HG02588 (cell line): ENCODE data around the gene PSRC1.

ENCODE experiments used
- ATAC-seq: cut with Tn5 transposase; IDR thresholded peaks from one replicate; pipeline ENCODE4 v1.9.1; 2021; ENCODE audit warnings: mild to moderate bottlenecking, moderate library complexity; ENCODE audit not compliant: unreplicated experiment

PSRC1 gene

DNA sequence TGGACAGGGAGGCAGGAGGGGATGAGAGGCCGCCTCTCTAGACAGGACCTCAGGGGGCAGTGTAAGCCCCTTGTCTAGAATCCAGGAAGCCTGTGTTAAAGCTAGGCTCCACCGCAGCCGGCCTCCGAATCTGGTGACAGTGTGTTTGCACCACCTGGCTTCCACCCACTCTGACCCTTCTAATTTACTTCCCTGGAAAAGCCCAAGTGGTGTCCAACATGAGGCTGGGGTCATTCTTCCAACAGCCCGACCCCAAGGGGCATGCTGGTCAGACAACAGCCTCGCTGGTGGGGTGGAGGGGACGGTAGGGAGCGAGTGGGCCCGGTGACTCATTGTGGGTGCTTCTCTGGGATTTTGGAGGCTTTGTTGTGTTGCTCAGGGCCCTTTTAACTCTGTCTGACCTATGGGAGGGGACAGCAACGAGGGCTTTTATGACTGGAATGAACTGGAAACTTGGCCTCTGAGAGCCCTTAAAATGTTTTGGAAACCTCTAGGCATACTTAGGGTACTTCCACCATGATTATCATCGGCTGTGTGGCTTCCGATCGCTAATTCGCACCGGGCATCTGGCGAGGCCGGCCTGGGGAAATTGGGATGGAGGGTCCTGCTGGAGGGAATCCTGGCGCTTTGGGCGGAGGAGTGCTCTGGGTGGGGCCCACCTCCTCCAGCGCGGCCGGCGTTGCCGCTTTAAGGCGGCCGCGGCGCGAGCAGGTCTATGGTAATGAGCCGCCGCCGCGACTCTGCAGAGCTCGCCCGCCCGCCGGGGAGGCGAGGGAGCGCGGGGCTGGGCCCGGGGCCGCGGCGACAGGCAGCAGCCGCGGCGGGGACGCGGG is 33.9 kb downstream of the PSRC1 start, which contains the start of gene CELSR2:
Gene CELSR2, plus strand, starts transcription at position 743 of the 833 bp plus-strand sequence. CDS start 541 bp downstream, outside the sequence.
- ATAC-seq, result peak; percentile 81

DNA sequence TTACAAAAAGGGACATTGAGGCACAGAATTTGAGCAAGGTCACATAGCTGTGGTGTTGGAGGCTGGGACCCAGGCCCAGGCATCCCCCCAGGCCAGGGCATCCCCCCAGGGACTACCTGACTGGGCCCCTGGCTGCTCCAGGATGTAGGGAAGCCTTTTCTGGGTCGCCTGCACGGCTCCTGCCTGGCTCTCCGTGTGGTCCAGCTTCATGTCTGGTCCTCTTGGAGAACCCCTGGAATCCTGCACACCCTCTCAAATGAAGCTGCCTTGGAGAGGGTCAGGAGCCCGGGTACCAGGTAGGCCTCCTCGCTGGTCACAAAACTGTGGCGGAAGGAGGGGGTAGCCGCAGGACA is 34.5 kb downstream of the PSRC1 start:
- no peak for ATAC-seq

DNA sequence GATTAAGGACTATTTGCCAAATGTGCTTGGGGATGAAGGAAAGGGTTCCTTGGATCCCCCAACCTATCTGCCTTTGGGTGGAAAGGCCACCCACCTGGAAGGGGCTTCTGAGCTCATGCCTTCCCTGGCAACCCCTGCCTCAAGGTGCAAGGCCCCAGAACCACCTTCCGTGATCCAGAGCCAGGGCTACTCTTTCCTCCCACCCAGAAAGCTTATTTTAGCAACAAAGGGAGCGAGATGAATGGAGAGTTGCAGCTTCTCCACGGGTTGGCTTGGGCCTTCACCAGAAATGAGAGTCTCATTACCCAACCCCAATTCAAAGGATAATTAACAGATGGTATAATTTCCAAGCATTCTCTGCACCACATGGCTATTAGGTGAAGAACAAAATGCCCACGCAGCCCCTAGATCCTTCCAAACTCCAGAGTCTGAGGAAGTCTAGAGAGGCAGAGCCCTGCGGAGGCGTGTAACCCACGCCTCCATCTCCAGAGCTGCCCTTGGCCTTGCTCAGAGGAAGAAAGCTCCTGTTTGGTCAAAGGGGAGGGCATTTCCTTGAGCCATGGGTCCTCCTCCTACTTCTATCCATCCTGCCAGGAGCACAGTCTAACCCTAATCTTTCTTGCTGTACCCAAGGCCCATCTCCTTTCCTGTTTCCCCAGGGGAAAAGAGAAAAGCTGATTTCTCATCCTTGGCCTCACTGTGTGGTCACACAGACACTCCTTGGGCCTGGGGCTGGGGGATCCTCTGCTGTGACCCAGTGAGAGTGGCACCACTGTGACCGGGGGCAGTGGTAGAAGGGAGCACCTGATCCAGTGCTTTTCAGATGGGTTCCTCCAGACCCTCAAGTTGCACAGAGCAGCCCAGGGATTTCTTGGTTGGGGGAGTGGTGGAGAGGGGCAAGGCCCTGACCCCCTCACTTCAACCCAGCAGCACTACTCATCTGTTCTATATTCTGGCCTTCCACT is 35.3 kb downstream of the PSRC1 start:
- ATAC-seq, result no peak

DNA sequence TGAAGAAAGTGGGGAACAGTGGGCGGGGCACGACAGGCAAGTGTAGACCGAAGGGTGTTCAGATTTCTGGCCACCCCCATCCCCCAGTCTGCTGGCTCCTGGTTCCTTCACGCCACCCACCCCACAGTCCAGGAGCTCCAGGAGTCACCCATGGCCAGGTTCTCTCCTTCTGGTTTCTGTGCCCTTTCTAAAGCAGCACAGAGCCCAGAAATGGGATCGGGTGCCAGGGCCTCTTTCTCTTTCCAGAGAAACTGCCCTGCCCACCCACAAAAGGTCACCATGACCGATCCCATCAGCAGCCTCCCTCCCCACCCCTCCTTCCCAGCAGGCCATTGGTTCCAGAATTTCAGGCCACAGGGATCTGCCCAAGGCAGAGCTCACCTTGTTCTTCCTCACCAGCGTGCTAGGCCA is 36.8 kb downstream of the PSRC1 start:
- no peak for ATAC-seq

DNA sequence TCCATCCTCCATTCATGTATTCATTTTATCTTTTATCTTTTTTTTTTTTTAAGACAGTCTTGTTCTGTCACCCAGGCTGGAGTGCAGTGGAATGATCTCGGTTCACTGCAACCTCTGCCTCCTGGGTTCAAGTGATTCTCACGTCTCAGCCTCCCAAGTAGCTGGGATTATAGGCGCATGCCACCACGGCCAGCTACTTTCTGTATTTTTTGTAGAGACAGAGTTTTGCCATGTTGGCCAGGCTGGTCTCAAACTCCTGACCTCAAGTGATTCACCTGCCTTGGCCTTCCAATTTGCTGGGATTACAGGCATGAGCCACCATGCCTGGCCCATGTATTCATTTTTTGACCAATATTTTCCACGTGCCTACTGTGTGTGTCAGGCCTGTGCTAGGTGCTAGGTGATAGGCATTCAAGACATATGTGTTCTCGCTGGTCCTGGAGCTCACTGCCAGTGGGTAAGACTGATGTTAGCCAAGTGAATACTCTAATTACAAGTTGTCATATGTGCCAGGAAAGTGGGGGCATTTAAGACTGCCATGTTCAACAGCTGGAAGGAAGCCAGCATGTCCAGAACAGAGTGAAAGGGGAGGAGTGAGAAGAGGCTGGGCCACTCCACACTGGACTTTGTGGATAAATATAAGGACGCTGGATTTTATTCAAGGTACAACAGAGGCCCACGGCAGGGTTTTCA is 38.9 kb downstream of the PSRC1 start:
- no peak for ATAC-seq

DNA sequence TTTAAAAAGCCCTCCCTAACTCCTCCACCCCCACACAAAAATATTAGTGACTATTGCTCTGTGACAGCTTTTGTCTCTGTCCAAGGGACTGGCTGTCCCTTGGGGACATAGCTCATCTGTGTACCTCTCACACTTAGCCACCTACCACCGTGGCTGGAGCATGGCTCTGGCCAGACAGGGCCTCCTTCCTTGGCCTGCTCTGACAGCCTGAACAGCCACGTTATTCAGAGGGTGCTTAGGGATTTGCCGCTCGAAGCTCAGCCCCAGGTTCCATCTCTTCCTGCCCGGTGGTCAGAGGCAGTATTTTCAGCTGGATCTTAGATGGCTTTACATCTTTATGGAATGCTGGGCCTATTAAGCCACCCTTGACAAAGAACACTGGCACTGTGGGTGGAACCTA is 39.7 kb downstream of the PSRC1 start:
- ATAC-seq, result no peak

DNA sequence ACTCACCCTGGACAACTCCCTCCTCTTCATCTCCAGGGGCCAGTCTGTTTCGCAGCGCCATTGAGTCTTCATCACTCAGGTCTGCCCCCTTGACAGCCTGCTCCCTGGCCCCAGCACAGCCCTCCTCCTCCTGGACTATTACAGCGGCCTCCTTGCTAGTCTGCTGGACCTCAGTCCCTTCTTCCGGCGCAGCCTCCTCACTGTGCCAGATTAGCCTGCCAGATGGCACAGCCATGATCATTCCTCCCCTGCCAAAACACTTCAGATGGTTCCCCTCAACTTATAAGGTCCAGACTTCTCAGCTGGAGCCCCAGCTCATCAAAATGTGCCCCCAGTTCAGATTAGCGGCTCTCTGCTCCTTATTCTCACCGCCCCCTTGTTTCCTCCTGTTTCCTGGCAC is 40.6 kb downstream of the PSRC1 start:
- ATAC-seq, result no peak

DNA sequence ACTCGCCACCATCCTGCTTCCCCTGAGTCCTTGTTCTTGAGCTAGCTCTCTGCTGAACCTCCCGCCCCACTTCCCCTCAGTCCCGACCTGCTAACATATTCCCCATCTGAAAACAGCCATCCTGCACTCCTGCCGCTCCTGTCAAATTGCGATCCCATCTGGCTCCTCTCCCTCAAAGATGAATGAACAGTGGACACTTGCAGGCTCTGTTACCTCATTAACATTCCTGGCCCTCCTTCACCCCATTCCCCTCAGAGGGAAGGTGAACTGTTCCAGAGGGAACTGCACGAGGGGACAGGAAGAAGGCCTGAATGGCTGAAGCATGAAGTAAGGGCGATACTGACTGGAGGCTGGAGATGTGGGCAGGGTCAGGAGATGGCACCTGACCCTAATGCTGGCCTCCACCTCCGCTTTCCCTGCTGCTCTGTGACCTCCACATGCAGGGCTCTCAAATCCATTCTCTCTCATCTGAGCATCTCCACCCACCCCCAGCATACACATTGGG is 41.1 kb downstream of the PSRC1 start:
- ATAC-seq, result no peak

DNA sequence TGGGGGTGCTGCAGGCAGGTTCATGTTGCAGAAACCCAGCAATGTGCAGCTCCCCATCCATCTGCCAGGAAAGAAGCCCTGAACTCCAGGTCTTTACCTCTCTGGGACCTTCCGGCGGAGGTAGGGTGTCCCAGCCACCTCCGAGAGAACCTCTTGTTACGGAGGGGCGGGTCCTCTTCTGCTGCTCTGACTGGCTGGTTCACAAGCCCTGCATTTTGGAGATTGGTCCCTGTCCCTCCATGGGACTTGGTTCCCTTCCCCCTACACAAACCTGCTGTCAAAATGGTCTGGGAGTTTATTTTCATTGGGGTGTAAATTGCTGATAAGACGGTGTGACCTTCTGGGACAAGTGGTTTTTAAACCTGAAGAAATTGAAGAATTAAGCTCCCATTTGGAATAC is 41.6 kb downstream of the PSRC1 start:
- ATAC-seq, result no peak

DNA sequence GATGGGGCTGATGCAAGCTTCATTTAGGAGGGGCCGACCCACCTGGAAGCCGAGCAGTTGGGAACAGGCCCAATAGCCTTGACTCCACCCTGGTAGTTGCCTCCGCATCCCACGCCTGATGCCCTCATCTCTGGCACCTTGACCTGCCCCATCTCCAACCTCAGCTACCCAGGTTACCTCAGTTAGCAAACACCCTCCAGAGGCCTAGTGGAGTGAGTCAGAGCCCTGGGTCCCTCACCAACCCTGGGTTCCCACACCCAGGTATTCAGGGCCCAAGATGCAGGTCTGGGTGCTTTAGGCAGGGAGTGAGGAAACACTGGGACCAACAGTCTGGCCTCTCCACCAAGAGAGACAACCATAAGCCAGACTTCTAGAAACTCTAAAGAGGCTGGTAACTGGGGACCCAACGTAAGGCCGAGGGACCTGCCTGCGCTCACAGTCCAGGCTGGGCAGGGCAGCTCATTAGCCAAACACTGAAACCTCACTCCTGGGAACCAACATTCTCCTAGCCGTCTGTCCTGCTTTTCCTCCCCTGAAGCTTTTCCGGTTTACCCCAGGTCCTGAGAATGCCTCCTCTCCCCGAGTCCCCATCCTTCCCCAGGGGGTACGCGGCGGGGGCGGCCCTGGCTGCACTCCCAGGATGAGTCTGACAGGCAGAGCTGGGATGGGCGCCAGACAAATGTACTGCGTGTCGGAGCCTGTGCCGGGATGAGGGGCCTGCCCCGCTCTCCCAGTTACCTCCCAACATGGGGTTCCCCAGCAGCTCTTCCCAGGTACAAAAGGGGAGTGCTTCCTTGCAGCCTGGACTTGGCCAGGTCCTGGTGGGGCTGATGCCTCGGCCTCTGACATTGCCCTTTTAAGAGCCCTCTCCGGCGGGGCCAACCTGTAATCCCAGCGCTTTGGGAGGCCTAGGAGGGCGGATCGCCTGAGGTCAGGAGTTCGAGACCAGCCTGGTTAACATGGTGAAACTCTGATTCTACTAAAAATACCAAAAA is 42.5 kb downstream of the PSRC1 start:
- ATAC-seq, result no peak

DNA sequence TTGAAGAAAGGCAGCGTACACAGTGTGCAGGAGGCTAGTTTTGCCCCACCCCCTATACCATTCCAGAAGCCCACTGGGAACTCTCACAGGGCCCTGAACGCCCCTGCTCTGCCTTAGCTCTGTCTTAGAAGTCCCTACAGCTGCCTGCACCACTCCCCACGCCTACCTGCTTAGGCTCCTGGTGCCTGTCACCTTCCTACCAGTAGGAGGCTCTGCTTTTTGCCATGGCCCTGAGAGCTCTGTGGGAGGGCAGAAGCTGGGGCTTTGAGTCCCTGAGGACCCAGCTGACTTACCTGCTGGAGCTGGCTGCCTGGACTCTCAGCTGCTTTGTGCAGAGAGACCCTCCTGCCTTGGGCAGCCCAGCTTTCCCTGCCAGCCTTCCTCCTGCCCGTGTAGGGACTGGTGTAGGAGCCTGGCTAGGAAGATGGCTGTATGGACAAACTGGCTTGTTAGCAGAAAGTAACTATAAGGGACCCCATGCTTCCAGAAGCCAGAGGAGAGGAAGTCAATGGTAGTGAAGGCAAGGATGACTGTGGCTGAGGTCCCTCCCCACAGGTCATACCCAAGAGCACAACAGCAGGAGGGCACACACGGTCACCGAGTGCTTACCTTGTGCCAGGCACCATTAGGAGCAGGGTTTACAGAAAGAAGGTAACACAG is 43.4 kb downstream of the PSRC1 start:
- ATAC-seq, result no peak

DNA sequence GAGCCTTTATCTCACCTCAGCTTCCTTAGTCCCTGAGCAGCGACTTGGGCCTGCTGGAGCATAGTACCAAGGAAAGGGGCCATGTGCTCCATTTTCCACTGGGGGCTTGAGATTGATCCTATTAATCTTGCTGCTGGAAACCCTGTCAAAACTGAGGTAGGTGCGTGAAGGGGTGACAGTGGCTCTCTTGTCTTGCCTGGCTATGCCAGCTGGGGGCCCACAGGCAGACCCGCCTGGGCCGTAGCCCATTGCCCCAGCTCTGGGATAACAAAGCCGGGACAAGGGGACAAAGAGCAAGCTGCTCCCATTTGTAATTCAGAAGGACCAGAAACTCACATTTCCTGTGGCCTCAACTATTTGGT is 43.9 kb downstream of the PSRC1 start:
- ATAC-seq, result no peak

DNA sequence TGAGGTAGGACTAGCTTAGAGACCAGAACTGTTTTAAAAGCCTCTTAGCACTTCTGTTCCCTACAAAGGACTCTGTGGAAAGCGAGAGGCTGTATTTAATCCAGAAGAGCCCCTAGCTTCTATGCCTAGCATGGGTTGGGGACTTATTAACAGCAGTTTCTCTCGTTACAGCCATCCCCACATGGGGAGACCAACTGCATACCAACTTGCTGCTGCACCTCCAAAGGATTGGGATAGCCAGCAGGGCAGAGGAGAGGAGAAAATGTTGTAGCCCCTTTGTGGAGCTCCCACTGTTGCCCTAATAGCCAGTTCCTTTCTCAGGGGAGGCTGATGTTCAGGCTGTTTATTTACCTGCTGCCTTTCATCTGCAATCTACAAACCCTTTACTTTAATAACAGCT is 44.6 kb downstream of the PSRC1 start:
- no peak for ATAC-seq

DNA sequence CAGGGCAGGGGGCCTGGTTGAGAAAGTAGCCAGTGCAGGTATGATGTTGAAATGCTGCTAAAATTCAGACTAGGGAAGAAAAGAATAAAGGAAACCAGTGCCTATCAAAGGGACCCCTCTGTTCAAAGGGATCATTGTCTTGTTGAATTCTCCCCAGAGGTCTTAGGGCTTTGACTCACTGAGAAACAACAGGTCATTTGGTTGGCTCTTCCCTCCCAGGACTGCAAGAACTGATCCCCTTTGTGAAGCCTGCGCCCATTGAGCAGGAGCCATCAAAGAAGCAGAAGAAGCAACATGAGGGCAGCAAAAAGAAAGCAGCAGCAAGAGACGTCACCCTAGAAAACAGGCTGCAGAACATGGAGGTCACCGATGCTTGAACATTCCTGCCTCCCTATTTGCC is 45.4 kb downstream of the PSRC1 start:
- no peak for ATAC-seq

DNA sequence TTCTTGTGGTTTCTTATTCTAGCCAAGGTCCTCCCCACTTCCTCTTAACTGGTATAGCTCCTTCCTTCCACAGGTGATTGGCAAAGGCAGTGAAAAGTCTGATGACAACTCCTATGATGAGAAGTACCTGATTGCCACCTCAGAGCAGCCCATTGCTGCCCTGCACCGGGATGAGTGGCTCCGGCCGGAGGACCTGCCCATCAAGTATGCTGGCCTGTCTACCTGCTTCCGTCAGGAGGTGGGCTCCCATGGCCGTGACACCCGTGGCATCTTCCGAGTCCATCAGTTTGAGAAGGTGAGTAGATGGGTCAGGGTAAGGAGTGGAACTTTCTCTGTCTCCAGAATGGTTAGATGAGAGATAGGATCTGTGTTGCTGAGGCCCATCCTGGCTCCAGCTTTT is 47.8 kb downstream of the PSRC1 start:
- no peak for ATAC-seq

DNA sequence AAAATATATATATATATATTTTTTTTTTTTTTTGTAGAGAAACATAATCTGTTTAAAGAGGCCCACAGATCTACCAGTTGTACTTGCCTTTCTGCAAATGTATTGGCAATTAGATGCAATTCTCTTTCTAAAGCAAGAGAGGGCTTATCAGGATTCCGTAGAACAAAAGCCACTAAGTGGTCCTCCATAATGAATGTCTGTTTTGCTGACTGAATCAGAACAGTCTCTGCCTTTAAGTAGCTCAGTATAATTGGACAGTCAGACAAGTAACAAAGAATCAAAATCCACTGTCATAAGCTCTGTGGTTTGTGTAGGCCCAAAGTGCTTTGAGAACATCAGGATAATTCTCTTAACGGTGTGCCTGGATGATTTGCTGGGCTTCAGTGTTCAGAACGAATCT is 51.9 kb downstream of the PSRC1 start:
- ATAC-seq, result no peak
